GM12872 (cell line): ENCODE results near the gene RRP1.

Experiments
- CTCF ChIP-seq: IDR thresholded peaks from 3 replicates; pipeline ENCODE4 v1.5.1; 2011; ENCODE audit warnings: low read depth, mild to moderate bottlenecking, low read length, moderate library complexity; ENCODE audit not compliant: insufficient read depth

RRP1 gene

GRCh38 chr21:43847301-43847700, 57.9 kb downstream of the RRP1 start:
- TF ChIP-seq CTCF, result no peak

- no peak for TF ChIP-seq CTCF
Observed at GRCh38 chr21:43848771-43849170, 59.4 kb downstream of the RRP1 start.

GRCh38 chr21:43849532-43850299, 60.3 kb downstream of the RRP1 start:
- no peak for TF ChIP-seq CTCF

GRCh38 chr21:43850728-43851295, 61.4 kb downstream of the RRP1 start:
- no peak for TF ChIP-seq CTCF

- no peak for TF ChIP-seq CTCF
Observed at GRCh38 chr21:43851593-43851992, 62.2 kb downstream of the RRP1 start.

GRCh38 chr21:43853851-43854772, 64.7 kb downstream of the RRP1 start:
- TF ChIP-seq CTCF, result no peak
